HepG2 (cell line): ENCODE measurements around the gene LRRC25. TPM values are rescaled to one million over a fixed set of nuclear protein-coding genes. Genes with fewer than 3 reads are reported as not detected.

ENCODE experiments used
- BRF2 ChIP-seq: sonication (generic); formaldehyde crosslinking; IDR thresholded peaks from 2 replicates; pipeline ENCODE4 v1.8.1; 2022; ENCODE audit warnings: mild to moderate bottlenecking, missing genetic modification reagents
- EHMT2 ChIP-seq: fragments of 200-600 bp; sonication (generic); IDR thresholded peaks from 2 replicates; pipeline ENCODE4 v1.7.0; 2017; ENCODE audit warnings: antibody characterized with exemption, low read depth, low read length, borderline replicate concordance
- ELF3 ChIP-seq: IDR thresholded peaks from 2 replicates; pipeline ENCODE4 v1.6.1; 2016; ENCODE audit warnings: missing genetic modification reagents, missing compliant biosample characterization
- FOXP4 ChIP-seq: sonication (generic); formaldehyde crosslinking; IDR thresholded peaks from 2 replicates; pipeline ENCODE4 v1.4.0; 2020; ENCODE audit warnings: missing genetic modification reagents
- KDM5B ChIP-seq: sonication (generic); formaldehyde crosslinking; IDR thresholded peaks from 2 replicates; pipeline ENCODE4 v1.4.0; 2020; ENCODE audit warnings: missing genetic modification reagents, mild to moderate bottlenecking, borderline replicate concordance
- NR1H2 ChIP-seq: sonication (generic); formaldehyde crosslinking; IDR thresholded peaks from 2 replicates; pipeline ENCODE4 v1.8.1; 2022; ENCODE audit warnings: low read depth, missing genetic modification reagents, borderline replicate concordance
- PAF1 ChIP-seq: IDR thresholded peaks from 2 replicates; pipeline ENCODE4 v1.6.1; 2016; ENCODE audit warnings: missing genetic modification reagents, missing compliant biosample characterization
- PHF20 ChIP-seq: sonication (generic); formaldehyde crosslinking; IDR thresholded peaks from 2 replicates; pipeline ENCODE4 v1.5.0; 2020; ENCODE audit warnings: mild to moderate bottlenecking, missing genetic modification reagents
- RERE ChIP-seq: IDR thresholded peaks from 2 replicates; pipeline ENCODE4 v1.6.1; 2016; ENCODE audit warnings: low read depth, missing genetic modification reagents, missing compliant biosample characterization
- REXO4 ChIP-seq: sonication (generic); formaldehyde crosslinking; IDR thresholded peaks from 2 replicates; pipeline ENCODE4 v1.8.0; 2022; ENCODE audit warnings: missing genetic modification reagents, mild to moderate bottlenecking, borderline replicate concordance
- SMARCC2 ChIP-seq: fragments of 450-650 bp; IDR thresholded peaks from 2 replicates; pipeline ENCODE4 v1.6.1; 2017; ENCODE audit warnings: antibody characterized with exemption, mild to moderate bottlenecking
- TMF1 ChIP-seq: sonication (generic); formaldehyde crosslinking; IDR thresholded peaks from 2 replicates; pipeline ENCODE4 v1.8.1; 2022; ENCODE audit warnings: low read depth, missing genetic modification reagents
- XBP1 ChIP-seq: sonication (generic); formaldehyde crosslinking; IDR thresholded peaks from 2 replicates; pipeline ENCODE4 v1.5.0; 2020; ENCODE audit warnings: missing genetic modification reagents
- YEATS2 ChIP-seq: sonication (generic); formaldehyde crosslinking; IDR thresholded peaks from 2 replicates; pipeline ENCODE4 v1.4.0; 2020; ENCODE audit warnings: missing genetic modification reagents, borderline replicate concordance
- ZNF20 ChIP-seq: sonication (generic); formaldehyde crosslinking; IDR thresholded peaks from 2 replicates; pipeline ENCODE4 v1.4.0; 2020; ENCODE audit warnings: mild to moderate bottlenecking, moderate library complexity, missing genetic modification reagents
- ZNF235 ChIP-seq: sonication (generic); formaldehyde crosslinking; IDR thresholded peaks from 2 replicates; pipeline ENCODE4 v1.8.1; 2023; ENCODE audit warnings: mild to moderate bottlenecking, missing genetic modification reagents, borderline replicate concordance
- ZNF337 ChIP-seq: sonication (generic); formaldehyde crosslinking; IDR thresholded peaks from 2 replicates; pipeline ENCODE4 v1.5.1; 2020; ENCODE audit warnings: missing genetic modification reagents, low read depth, mild to moderate bottlenecking, borderline replicate concordance
- ZNF775 ChIP-seq: sonication (generic); formaldehyde crosslinking; IDR thresholded peaks from 2 replicates; pipeline ENCODE4 v1.4.0; 2020; ENCODE audit warnings: missing genetic modification reagents, mild to moderate bottlenecking, moderate library complexity, borderline replicate concordance
- ZNF878 ChIP-seq: sonication (generic); formaldehyde crosslinking; IDR thresholded peaks from 2 replicates; pipeline ENCODE4 v1.8.1; 2023; ENCODE audit warnings: mild to moderate bottlenecking, missing genetic modification reagents, moderate library complexity
- ZSCAN20 ChIP-seq: sonication (generic); formaldehyde crosslinking; IDR thresholded peaks from 2 replicates; pipeline ENCODE4 v1.4.0; 2020; ENCODE audit warnings: missing genetic modification reagents, mild to moderate bottlenecking, borderline replicate concordance
- polyA plus RNA-seq, 8 experiments: library from polyadenylated mRNA; depleted of rRNA in 3 of 8; stranded (reverse) in 7 of 8; unstranded in 1 of 8; fragments of >200 nt; fragmentation: Illumina TruSeq in 4 of 8; extraction: Trizol in 4 of 8; gene quantifications; 2 replicates each; pipeline versions ENCODE4 v1.2.1 to v1.2.3, GENCODE V29; 2011 to 2016; ENCODE audit warnings: low read depth in 4 of 8, missing spikeins in 1 of 8, mixed read lengths in 1 of 8; ENCODE audit not compliant: insufficient read depth in 1 of 8
- total RNA-seq, 5 experiments: library from RNA; depleted of rRNA; stranded (reverse); fragments of >200 nt; fragmentation: Illumina TruSeq; extraction: Trizol; gene quantifications; 2 replicates each; pipeline ENCODE4 v1.2.3, GENCODE V29; 2016; ENCODE audit warnings: low read depth in 1 of 5

LRRC25 gene
- total and polyA plus RNA-seq, 2 of the 13 experiments (the other 11 are each of a cell fraction or from before 2014, with no cell fraction given), result 0.13 to 0.53 TPM

GRCh38 chr19:18386543-18387271 lies 10.7 kb downstream of the LRRC25 start (continued):
- TF ChIP-seq RERE (CRISPR knock-in tag), result no peak
- no peak for TF ChIP-seq PHF20 (CRISPR knock-in tag)
- TF ChIP-seq ZNF878 (CRISPR knock-in tag), result peak; percentile 4; the same call in 1 of the 2 replicates
- TF ChIP-seq KDM5B (CRISPR knock-in tag), result no peak; the same call in 1 of the 2 replicates
- peak; percentile 80 for TF ChIP-seq PAF1
- no peak for TF ChIP-seq ZSCAN20 (CRISPR knock-in tag)
- TF ChIP-seq FOXP4 (CRISPR knock-in tag), result no peak
- TF ChIP-seq SMARCC2, result no peak
- no peak for TF ChIP-seq NR1H2
- peak; percentile 65; the same call in 1 of the 2 replicates for TF ChIP-seq TMF1
- no peak for TF ChIP-seq XBP1
- no peak for TF ChIP-seq ZNF337 (CRISPR knock-in tag)
- TF ChIP-seq ZNF235 (CRISPR knock-in tag), result 0 out of 2 replicates have a peak, but pooled peaks have one; percentile 61
- TF ChIP-seq EHMT2, result no peak
- TF ChIP-seq YEATS2, result no peak
- no peak for TF ChIP-seq ELF3 (CRISPR knock-in tag)
- no peak for TF ChIP-seq REXO4 (CRISPR knock-in tag)
- no peak for TF ChIP-seq ZNF20
- TF ChIP-seq BRF2 (CRISPR knock-in tag), result no peak
- no peak for TF ChIP-seq ZNF775 (CRISPR knock-in tag)
